Stomach (tissue), 4 donors: ENCODE data around the gene DPP7.
"Not testable (repeated sequence)": the region's sequence is repeated elsewhere in the genome, so short reads cannot be mapped to it uniquely, and the experiment has no call there.

Experiments
- CTCF ChIP-seq, 7 experiments: fragments of 450-650 bp in 4 of 7; fragments of 200-600 bp in 3 of 7; sonication (generic) in 3 of 7; IDR thresholded peaks; one replicate each; pipeline ENCODE4 v1.5.1; 2016 to 2019; ENCODE audit warnings: antibody characterized with exemption in 7 of 7, control low read depth in 2 of 7, mild to moderate bottlenecking in 1 of 7
- EP300 ChIP-seq: sonication (generic); formaldehyde crosslinking; IDR thresholded peaks from one replicate; pipeline ENCODE4 v1.6.1; 2017; ENCODE audit warnings: antibody characterized with exemption
- POLR2A ChIP-seq, 4 donors: fragments of 450-650 bp; IDR thresholded peaks; one replicate each; pipeline ENCODE4 v1.6.1; 2016; ENCODE audit warnings: antibody characterized with exemption in 4 of 4, control low read depth in 2 of 4, mild to moderate bottlenecking in 1 of 4, moderate library complexity in 1 of 4
- POLR2AphosphoS5 ChIP-seq, 3 donors: sonication (generic); formaldehyde crosslinking; IDR thresholded peaks; one replicate each; pipeline ENCODE4 v1.6.1; 2016; ENCODE audit warnings: antibody characterized with exemption in 3 of 3

GRCh38 chr9:137121927-137122795 lies 7.6 kb upstream of the DPP7 start:
- not testable (repeated sequence) for TF ChIP-seq POLR2AphosphoS5 (IDR thresholded peaks at IDR 0.05); CTCF (IDR thresholded peaks at IDR 0.05); POLR2A (IDR thresholded peaks at IDR 0.05); EP300
